Body of pancreas (tissue), 4 donors: ENCODE results near the gene FAM135A.
"Not testable (repeated sequence)": the region's sequence is repeated elsewhere in the genome, so short reads cannot be mapped to it uniquely, and the experiment has no call there.

Source experiments
- CTCF ChIP-seq, 7 experiments: fragments of 450-650 bp in 4 of 7; fragments of 200-600 bp in 3 of 7; sonication (generic) in 3 of 7; IDR thresholded peaks; one replicate each; pipeline ENCODE4 v1.5.1; 2016 to 2019; ENCODE audit warnings: antibody characterized with exemption in 7 of 7
- POLR2A ChIP-seq, 3 donors: fragments of 450-650 bp; IDR thresholded peaks; one replicate each; pipeline ENCODE4 v1.6.1; 2016; ENCODE audit warnings: antibody characterized with exemption in 3 of 3, mild to moderate bottlenecking in 2 of 3

- not testable (repeated sequence) for TF ChIP-seq POLR2A, CTCF (IDR thresholded peaks at IDR 0.05)
Measured at GRCh38 chr6:70562401-70562800, 149.1 kb downstream of the FAM135A start.
